HEK293T (cell line): ENCODE results near the gene CRIP3.

ENCODE experiments used
- CTCF ChIA-PET: fragments of 350-600 bp; formaldehyde crosslinking; extraction: SDS; loops from one replicate; lab custom pipeline; 2021; ENCODE audit warnings: antibody characterized with exemption, inconsistent platforms; lab: Yijun Ruan, JAX
- POLR2A ChIA-PET: fragments of 350-600 bp; formaldehyde crosslinking; extraction: SDS; loops from one replicate; lab custom pipeline; 2020; ENCODE audit warnings: antibody characterized with exemption, inconsistent platforms; lab: Yijun Ruan, JAX
- DNase-seq: peaks from one replicate; pipeline ENCODE4 v3.0.0; 2012; ENCODE audit warnings: mixed read lengths; ENCODE audit errors: extremely low spot score
- ARNT ChIP-seq: fragments of 450-650 bp; IDR thresholded peaks from 2 replicates; pipeline ENCODE4 v1.6.1; 2017; ENCODE audit warnings: mild to moderate bottlenecking
- BHLHE40 ChIP-seq: fragments of 450-650 bp; IDR thresholded peaks from 2 replicates; pipeline ENCODE4 v1.6.1; 2016; ENCODE audit warnings: mild to moderate bottlenecking, moderate library complexity, borderline replicate concordance
- CTBP1 ChIP-seq: fragments of 450-650 bp; IDR thresholded peaks from 2 replicates; pipeline ENCODE4 v1.6.1; 2016; ENCODE audit warnings: borderline replicate concordance
- ELF4 ChIP-seq: fragments of 450-650 bp; IDR thresholded peaks from 2 replicates; pipeline ENCODE4 v1.6.1; 2017; ENCODE audit warnings: antibody characterized with exemption
- FOXA1 ChIP-seq: fragments of 450-650 bp; IDR thresholded peaks from 2 replicates; pipeline ENCODE4 v1.6.1; 2016; ENCODE audit warnings: mild to moderate bottlenecking
- FOXK2 ChIP-seq: fragments of 450-650 bp; IDR thresholded peaks from 2 replicates; pipeline ENCODE4 v1.6.1; 2016; ENCODE audit warnings: mild to moderate bottlenecking
- FOXM1 ChIP-seq: fragments of 450-650 bp; IDR thresholded peaks from 2 replicates; pipeline ENCODE4 v1.6.1; 2017; ENCODE audit warnings: mild to moderate bottlenecking, borderline replicate concordance
- HDGF ChIP-seq: fragments of 450-650 bp; IDR thresholded peaks from 2 replicates; pipeline ENCODE4 v1.6.1; 2017; ENCODE audit warnings: antibody characterized with exemption, borderline replicate concordance
- L3MBTL2 ChIP-seq: fragments of 450-650 bp; conservative IDR thresholded peaks from 2 replicates; pipeline ENCODE4 v1.6.1; 2016; ENCODE audit warnings: mild to moderate bottlenecking
- LEF1 ChIP-seq: fragments of 450-650 bp; IDR thresholded peaks from 2 replicates; pipeline ENCODE4 v1.6.1; 2017; ENCODE audit warnings: mild to moderate bottlenecking, borderline replicate concordance
- NFRKB ChIP-seq: fragments of 450-650 bp; IDR thresholded peaks from 2 replicates; pipeline ENCODE4 v1.6.1; 2016; ENCODE audit warnings: mild to moderate bottlenecking, moderate library complexity
- PKNOX1 ChIP-seq: fragments of 450-650 bp; IDR thresholded peaks from 2 replicates; pipeline ENCODE4 v1.6.1; 2016
- SP1 ChIP-seq: fragments of 450-650 bp; IDR thresholded peaks from 2 replicates; pipeline ENCODE4 v1.6.1; 2017
- SUZ12 ChIP-seq: fragments of 450-650 bp; IDR thresholded peaks from 2 replicates; pipeline ENCODE4 v1.6.1; 2016; ENCODE audit warnings: mild to moderate bottlenecking
- TARDBP ChIP-seq: fragments of 450-650 bp; IDR thresholded peaks from 2 replicates; pipeline ENCODE4 v1.6.1; 2016
- ZNF384 ChIP-seq: fragments of 450-650 bp; IDR thresholded peaks from 2 replicates; pipeline ENCODE4 v1.6.1; 2016

CRIP3 gene

GRCh38 chr6:43291708-43292107 lies 16.9 kb downstream of the CRIP3 start:
- POLR2A ChIA-PET = no interaction called here
- CTCF ChIA-PET = no interaction called here
- DNase-seq = no peak
- TF ChIP-seq ZNF384 (no peak), FOXK2 (no peak), NFRKB (no peak), HDGF (no peak), LEF1 (no peak)

GRCh38 chr6:43290905-43291355 lies 17.7 kb downstream of the CRIP3 start:
- ChIA-PET POLR2A (no interaction called here), CTCF (no interaction called here)
- no peak for DNase-seq
- TF ChIP-seq SUZ12 (no peak), NFRKB (no peak), FOXK2 (no peak), FOXA1 (no peak), L3MBTL2 (no peak), LEF1 (no peak), PKNOX1 (no peak), FOXM1 (no peak), CTBP1 (no peak), ARNT (no peak), TARDBP (no peak), ZNF384 (no peak), ELF4 (no peak), SP1 (no peak), BHLHE40 (no peak), HDGF (no peak)

- DNase-seq = no peak
- POLR2A ChIA-PET = no interaction called here
- TF ChIP-seq ZNF384 (no peak), FOXK2 (no peak), SP1 (no peak), TARDBP (no peak), HDGF (no peak)
- CTCF ChIA-PET = no interaction called here
Measured at GRCh38 chr6:43290339-43290904, 18.2 kb downstream of the CRIP3 start.

GRCh38 chr6:43287717-43288679 lies 20.6 kb downstream of the CRIP3 start:
- POLR2A ChIA-PET = no interaction called here
- no peak for DNase-seq
- CTCF ChIA-PET = interaction anchor here (0.9 to 2.1 kb wide), 2 partner anchors 9 to 25 kb away, joined by 4 to 14 read pairs; no protein-coding TSS in a partner anchor
- no peak for TF ChIP-seq BHLHE40
- no peak for TF ChIP-seq HDGF
- no peak for TF ChIP-seq ARNT

GRCh38 chr6:43286980-43287716 lies 21.5 kb downstream of the CRIP3 start:
- POLR2A ChIA-PET = interaction anchor here (0.7 to 0.8 kb wide), 2 partner anchors 21 to 221 kb away, joined by 3 read pairs; no protein-coding TSS in a partner anchor
- TF ChIP-seq ELF4 = no peak
- TF ChIP-seq SP1 = no peak
- TF ChIP-seq CTBP1 = no peak
- no peak for TF ChIP-seq FOXK2
- no peak for TF ChIP-seq TARDBP
- no peak for TF ChIP-seq PKNOX1
- no peak for TF ChIP-seq LEF1
- no peak for TF ChIP-seq ZNF384
- no peak for TF ChIP-seq HDGF
- CTCF ChIA-PET = interaction anchor here (0.6 to 2.1 kb wide), 3 partner anchors 10 to 759 kb away, joined by 3 to 14 read pairs (median 4); no protein-coding TSS in a partner anchor
- DNase-seq = no peak

- CTCF ChIA-PET = interaction anchor here (0.5 to 2.1 kb wide), 3 partner anchors 10 to 842 kb away, joined by 3 to 14 read pairs (median 3); no protein-coding TSS in a partner anchor
- no peak for DNase-seq
- POLR2A ChIA-PET = interaction anchor here (0.7 to 0.8 kb wide), 2 partner anchors 20 to 221 kb away, joined by 3 read pairs; no protein-coding TSS in a partner anchor
- TF ChIP-seq L3MBTL2 = no peak
- TF ChIP-seq SP1 = no peak
- no peak for TF ChIP-seq BHLHE40
- no peak for TF ChIP-seq NFRKB
- no peak for TF ChIP-seq ELF4
- no peak for TF ChIP-seq HDGF
- TF ChIP-seq FOXM1 = no peak
- no peak for TF ChIP-seq FOXA1
- no peak for TF ChIP-seq CTBP1
- no peak for TF ChIP-seq LEF1
- no peak for TF ChIP-seq SUZ12
- TF ChIP-seq ZNF384 = no peak
- TF ChIP-seq TARDBP = no peak
- TF ChIP-seq PKNOX1 = no peak
Measured at GRCh38 chr6:43286456-43286979, 22.1 kb downstream of the CRIP3 start.
